Stomach (tissue), 4 donors: ENCODE measurements around the gene TTLL11.

Experiments used
- CTCF ChIP-seq, 7 experiments: fragments of 450-650 bp in 4 of 7; fragments of 200-600 bp in 3 of 7; sonication (generic) in 3 of 7; IDR thresholded peaks; one replicate each; pipeline ENCODE4 v1.5.1; 2016 to 2019; ENCODE audit warnings: antibody characterized with exemption in 7 of 7, control low read depth in 2 of 7, mild to moderate bottlenecking in 1 of 7
- POLR2A ChIP-seq, 4 donors: fragments of 450-650 bp; IDR thresholded peaks; one replicate each; pipeline ENCODE4 v1.6.1; 2016; ENCODE audit warnings: antibody characterized with exemption in 4 of 4, control low read depth in 2 of 4, mild to moderate bottlenecking in 1 of 4, moderate library complexity in 1 of 4

- TF ChIP-seq CTCF (IDR thresholded peaks at IDR 0.05) (no peak), POLR2A (IDR thresholded peaks at IDR 0.05) (no peak)
Measured at GRCh38 chr9:121836366-121836885, 256.7 kb downstream of the TTLL11 start.
